K562 (cell line): Measurements from ENCODE around the gene FBXL3. TPM values are rescaled to one million over a fixed set of nuclear protein-coding genes. Genes with fewer than 3 reads are reported as not detected.

Source experiments
- ATAC-seq: fragments of 200-7000 bp; cut with Tn5 transposase; 3 replicates; pipeline ENCODE4 v1.9.1; 2020; ENCODE audit warnings: moderate library complexity
- BruUV-seq: library from RNA; stranded (reverse); fragments of 400-500 nt; replicated peaks from 2 replicates; lab custom pipeline; 2021; lab: Mats Ljungman, UMichigan
- CTCF ChIA-PET: fragments of 300-600 bp; formaldehyde crosslinking; extraction: SDS; loops from one replicate; lab custom pipeline; 2021; ENCODE audit warnings: low intra/inter-chr PET ratio; lab: Yijun Ruan, JAX
- POLR2A ChIA-PET: fragments of 300-600, 350-650 bp; sonication (Branson Sonifier 250); formaldehyde crosslinking; extraction: SDS; loops from one replicate; lab custom pipeline; 2021; ENCODE audit warnings: antibody characterized with exemption, inconsistent platforms; lab: Yijun Ruan, JAX
- DNase-seq, 4 experiments: peaks; one replicate each; pipeline versions ENCODE4 v3.0.0 to v3.0.0-alpha.2; 2011 to 2018; ENCODE audit warnings: low spot score in 3 of 4, mixed read lengths in 3 of 4; ENCODE audit errors: extremely low read depth in 1 of 4
- FAIRE-seq: peaks from 2 replicates; lab custom pipeline; 2011; peaks lifted over from hg19 to GRCh38; lab: Jason Lieb, UNC
- H2AFZ ChIP-seq: 2 replicates; pipeline ENCODE4 v1.6.0; 2011; ENCODE audit warnings: low read depth, low read length, control low read depth, inconsistent platforms
- H3K27ac ChIP-seq: fragments of 200-600 bp; 3 replicates; pipeline ENCODE4 v1.8.0; 2011; ENCODE audit warnings: low read depth, mild to moderate bottlenecking, control low read depth, inconsistent platforms, low read length, moderate library complexity, mixed read lengths; ENCODE audit errors: extremely low read depth
- H3K27me3 ChIP-seq, 2 experiments: fragments of 300-600 bp in 1 of 2; 2 replicates in 1 of 2; 3 replicates in 1 of 2; pipeline versions ENCODE4 v1.6.0 to v1.8.0; 2011; ENCODE audit warnings: inconsistent platforms in 2 of 2, low read length in 2 of 2, mild to moderate bottlenecking in 1 of 2, mixed read lengths in 1 of 2, moderate library complexity in 1 of 2; ENCODE audit not compliant: control insufficient read depth in 2 of 2, insufficient read depth in 2 of 2
- H3K36me3 ChIP-seq: fragments of 300-600 bp; 3 replicates; pipeline ENCODE4 v1.8.0; 2011; ENCODE audit warnings: mild to moderate bottlenecking, low read length, inconsistent platforms; ENCODE audit not compliant: control insufficient read depth, insufficient read depth
- H3K4me1 ChIP-seq, 2 experiments: fragments of 200-600 bp in 1 of 2; replicated peaks in 1 of 2; 2 replicates in 1 of 2; 3 replicates in 1 of 2; pipeline versions ENCODE4 v1.5.1 to v1.8.0; 2011; ENCODE audit warnings: inconsistent platforms in 2 of 2, low read length in 2 of 2, mild to moderate bottlenecking in 1 of 2, mixed read lengths in 1 of 2, moderate library complexity in 1 of 2; ENCODE audit not compliant: control insufficient read depth in 2 of 2, insufficient read depth in 2 of 2
- H3K4me2 ChIP-seq: 2 replicates; pipeline ENCODE4 v1.6.1; 2011; ENCODE audit warnings: low read length, control low read depth, inconsistent platforms, mixed read lengths; ENCODE audit not compliant: insufficient read depth
- H3K4me3 ChIP-seq: fragments of 200-600 bp; sonication (generic), shearing (Covaris generic); 2 replicates; pipeline ENCODE4 v1.5.1; 2016; ENCODE audit warnings: control low read depth, inconsistent platforms
- H3K79me2 ChIP-seq: fragments of 200-600 bp; 3 replicates; pipeline ENCODE4 v1.8.0; 2011; ENCODE audit warnings: low read length, inconsistent platforms; ENCODE audit not compliant: control insufficient read depth, insufficient read depth
- H3K9ac ChIP-seq, 2 experiments: 2 replicates each; pipeline versions ENCODE4 v1.6.0 to v1.6.1; 2011; ENCODE audit warnings: low read depth in 2 of 2, low read length in 2 of 2, control low read depth in 1 of 2, inconsistent platforms in 1 of 2, mild to moderate bottlenecking in 1 of 2, mixed read lengths in 1 of 2; ENCODE audit not compliant: insufficient read depth in 1 of 2
- H3K9me1 ChIP-seq: one replicate; pipeline ENCODE4 v1.6.0; 2011; ENCODE audit warnings: inconsistent platforms, mild to moderate bottlenecking, low read length, moderate library complexity; ENCODE audit not compliant: control insufficient read depth, insufficient read depth
- H3K9me3 ChIP-seq: replicated peaks from 2 replicates; pipeline ENCODE4 v1.5.1; 2011; ENCODE audit warnings: low read depth, low read length, inconsistent platforms; ENCODE audit not compliant: control insufficient read depth, insufficient read depth
- H4K20me1 ChIP-seq: replicated peaks from 2 replicates; pipeline ENCODE4 v1.6.1; 2011; ENCODE audit warnings: low read length, inconsistent platforms, mixed read lengths; ENCODE audit not compliant: control insufficient read depth, insufficient read depth
- ARID3B ChIP-seq: fragments of 250-450 bp; sonication (Bioruptor Pico); IDR thresholded peaks from 2 replicates; pipeline ENCODE4 v1.4.0; 2020; ENCODE audit warnings: borderline replicate concordance
- CCNT2 ChIP-seq: IDR thresholded peaks from 2 replicates; pipeline ENCODE4 v1.6.1; 2011; ENCODE audit warnings: borderline replicate concordance, low read depth, mild to moderate bottlenecking, moderate library complexity, mixed read lengths, low read length; ENCODE audit not compliant: insufficient read length; ENCODE audit errors: extremely low read depth
- DIDO1 ChIP-seq: fragments of 450-650 bp; IDR thresholded peaks from 2 replicates; pipeline ENCODE4 v1.6.1; 2016; ENCODE audit warnings: low read depth, missing biosample characterization, missing genetic modification characterization
- HEY1 ChIP-seq: fragments of 250-450 bp; sonication (Bioruptor Pico); IDR thresholded peaks from 2 replicates; pipeline ENCODE4 v1.5.0; 2020; ENCODE audit warnings: mild to moderate bottlenecking, moderate library complexity, borderline replicate concordance
- LCOR ChIP-seq: sonication (generic); formaldehyde crosslinking; IDR thresholded peaks from 2 replicates; pipeline ENCODE4 v1.8.0; 2022; ENCODE audit warnings: mild to moderate bottlenecking, missing genetic modification reagents
- MLLT1 ChIP-seq, 2 experiments: fragments of 450-650 bp; IDR thresholded peaks; 2 replicates each; pipeline ENCODE4 v1.6.1; 2016
- MXI1 ChIP-seq: IDR thresholded peaks from 2 replicates; pipeline ENCODE4 v1.6.1; 2011; ENCODE audit warnings: low read depth, mild to moderate bottlenecking, improper control_type of control experiment, low read length
- NR1H2 ChIP-seq: sonication (generic); formaldehyde crosslinking; IDR thresholded peaks from 2 replicates; pipeline ENCODE4 v1.4.0; 2020; ENCODE audit warnings: mild to moderate bottlenecking, missing genetic modification reagents
- OTX1 ChIP-seq: fragments of 450-650 bp; formaldehyde crosslinking; IDR thresholded peaks from 2 replicates; pipeline ENCODE4 v1.4.0; 2022; ENCODE audit warnings: mild to moderate bottlenecking
- RBM17 ChIP-seq: fragments of 200-400 bp; formaldehyde crosslinking; IDR thresholded peaks from 2 replicates; pipeline ENCODE4 v1.6.1; 2017; ENCODE audit warnings: low read depth, mild to moderate bottlenecking, low read length, borderline replicate concordance
- SAFB ChIP-seq: fragments of 200-400 bp; formaldehyde crosslinking; IDR thresholded peaks from 2 replicates; pipeline ENCODE4 v1.6.1; 2017; ENCODE audit warnings: low read depth, low read length, borderline replicate concordance
- SMARCE1 ChIP-seq: fragments of 450-650 bp; IDR thresholded peaks from 2 replicates; pipeline ENCODE4 v1.7.1; 2016; ENCODE audit warnings: mild to moderate bottlenecking
- STAT5B ChIP-seq: fragments of 250-450 bp; sonication (Bioruptor Pico); IDR thresholded peaks from 2 replicates; pipeline ENCODE4 v1.8.0; 2021; ENCODE audit warnings: mild to moderate bottlenecking, inconsistent platforms
- ZNF165 ChIP-seq: fragments of 250-450 bp; sonication (Bioruptor Pico); IDR thresholded peaks from 2 replicates; pipeline ENCODE4 v1.4.0; 2020; ENCODE audit warnings: borderline replicate concordance
- WGBS: fragments of 100-300 bp; shearing (Covaris generic); methylation state at CpG from one replicate; pipeline ENCODE4 v1.1.6; 2016; ENCODE audit warnings: low coverage, mixed read lengths; ENCODE audit not compliant: insufficient coverage; ENCODE audit errors: missing lambda C conversion rate; 5-methylcytosine and 5-hydroxymethylcytosine counted together
- in situ Hi-C: fragments of 300-500 bp; cut with MboI; formaldehyde crosslinking; loops from 4 replicates; pipeline ENCODE4 v1.15.0; 2018; ENCODE audit warnings: inconsistent platforms, mixed read lengths
- intact Hi-C: fragments of 100-400 bp; cut with micrococcal nuclease; formaldehyde crosslinking; loops from 2 replicates; pipeline ENCODE4 v1.14.2; 2022
- polyA plus RNA-seq, 8 experiments: library from polyadenylated mRNA; depleted of rRNA in 4 of 8; stranded (reverse) in 5 of 8; unstranded in 3 of 8; fragments of >200 nt; fragmentation: Nextera tagmentation in 2 of 8; fragmentation: Illumina TruSeq in 1 of 8; extraction: Ambion mirVana in 2 of 8; extraction: Trizol in 1 of 8; gene quantifications; 2 replicates each; pipeline versions ENCODE4 v1.2.1 to v1.2.3, GENCODE V29; 2011 to 2014; ENCODE audit warnings: inconsistent platforms in 1 of 8, missing spikeins in 1 of 8
- total RNA-seq, 7 experiments: library from RNA; depleted of rRNA in 6 of 7; stranded (reverse); fragments of >200 nt in 6 of 7; fragmentation: Illumina TruSeq in 2 of 7; extraction: Trizol in 2 of 7; gene quantifications; 2 replicates each; pipeline versions ENCODE4 v1.2.1 to v1.2.3, GENCODE V29; 2011 to 2021; ENCODE audit warnings: low replicate concordance in 1 of 7

The FBXL3 gene
- total and polyA plus RNA-seq, 9 of the 15 experiments (the other 6 are each of a cell fraction or from before 2014, with no cell fraction given): 3.8 to 16.4 (median 12.6) TPM

DNA sequence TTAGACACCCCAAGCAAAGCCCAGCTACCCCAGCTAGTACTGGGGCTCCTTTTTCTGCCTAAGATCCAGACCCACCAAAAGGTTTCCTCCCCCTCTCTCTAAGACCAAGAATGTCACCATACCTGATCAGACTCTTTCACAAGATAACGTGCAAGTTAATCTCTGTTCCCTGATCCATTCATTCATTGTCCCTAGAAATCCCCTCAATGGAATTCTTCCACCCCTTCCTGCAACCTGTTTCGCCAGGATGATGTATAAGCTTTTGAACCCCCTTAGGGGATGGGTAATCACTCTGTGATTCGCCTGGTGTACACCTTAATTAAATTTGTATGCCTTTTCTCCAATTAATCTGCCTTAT lies 52.4 kb downstream of the FBXL3 start:
- 3% methylated on average over 3 of the region's 3 CpGs for WGBS
- in situ Hi-C loops: no loop called here
- no peak for ATAC-seq
- Histone ChIP-seq H3K9me3 (no peaks in the 10 kb centered on the region), H3K9me1 (no peaks in the 10 kb centered on the region), H4K20me1 (no peaks in the 10 kb centered on the region), H3K9ac (no peak overlapping the region), H3K36me3 (no peaks in the 10 kb centered on the region), H3K27ac (no peak overlapping the region), H3K4me1 (no peaks in the 10 kb centered on the region; a peak in 1 of 5 replicates), H3K79me2 (no peaks in the 10 kb centered on the region), H3K4me3 (no peak overlapping the region), H2AFZ (no peak overlapping the region), H3K27me3 (peaks cover 0 to 23% of the 10 kb centered on the region in 2 experiments; a peak in 2 of 5 replicates), H3K4me2 (no peak overlapping the region)
- intact Hi-C loops: no loop called here
- BruUV-seq: no TSS peak
- FAIRE-seq: no peak
- CTCF ChIA-PET: no interaction called here
- POLR2A ChIA-PET: no interaction called here
- TF ChIP-seq HEY1: no peak
- TF ChIP-seq RBM17: no peak
- no peak for TF ChIP-seq MLLT1 (IDR thresholded peaks at IDR 0.05)
- no peak for TF ChIP-seq ARID3B (CRISPR knock-in tag)
- TF ChIP-seq OTX1 (CRISPR knock-in tag): no peak
- TF ChIP-seq CCNT2: no peak
- no peak for TF ChIP-seq LCOR (CRISPR knock-in tag)
- no peak for TF ChIP-seq STAT5B (CRISPR knock-in tag)
- TF ChIP-seq NR1H2 (CRISPR knock-in tag): no peak
- no peak for TF ChIP-seq SMARCE1
- TF ChIP-seq DIDO1 (tag): no peak
- no peak for TF ChIP-seq MXI1
- TF ChIP-seq SAFB: no peak
- TF ChIP-seq ZNF165 (CRISPR knock-in tag): no peak
- no peak for DNase-seq
